ENCODE data around the gene KLHL21. TPM values are rescaled to one million over a fixed set of nuclear protein-coding genes. Genes with fewer than 3 reads are reported as not detected.
"Not testable (repeated sequence)": the region's sequence is repeated elsewhere in the genome, so short reads cannot be mapped to it uniquely, and the experiment has no call there.

KLHL21 gene, protein sequence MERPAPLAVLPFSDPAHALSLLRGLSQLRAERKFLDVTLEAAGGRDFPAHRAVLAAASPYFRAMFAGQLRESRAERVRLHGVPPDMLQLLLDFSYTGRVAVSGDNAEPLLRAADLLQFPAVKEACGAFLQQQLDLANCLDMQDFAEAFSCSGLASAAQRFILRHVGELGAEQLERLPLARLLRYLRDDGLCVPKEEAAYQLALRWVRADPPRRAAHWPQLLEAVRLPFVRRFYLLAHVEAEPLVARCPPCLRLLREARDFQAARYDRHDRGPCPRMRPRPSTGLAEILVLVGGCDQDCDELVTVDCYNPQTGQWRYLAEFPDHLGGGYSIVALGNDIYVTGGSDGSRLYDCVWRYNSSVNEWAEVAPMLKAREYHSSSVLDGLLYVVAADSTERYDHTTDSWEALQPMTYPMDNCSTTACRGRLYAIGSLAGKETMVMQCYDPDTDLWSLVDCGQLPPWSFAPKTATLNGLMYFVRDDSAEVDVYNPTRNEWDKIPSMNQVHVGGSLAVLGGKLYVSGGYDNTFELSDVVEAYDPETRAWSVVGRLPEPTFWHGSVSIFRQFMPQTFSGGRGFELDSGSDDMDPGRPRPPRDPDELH
- 21.0 and 21.3 TPM in 2 replicates for total RNA-seq
- long read RNA-seq, partial matches to known transcripts, result 1 of 5 reads
- long read RNA-seq, other reads (novel, unspliced or antisense), result 4 of 5 reads

DNA sequence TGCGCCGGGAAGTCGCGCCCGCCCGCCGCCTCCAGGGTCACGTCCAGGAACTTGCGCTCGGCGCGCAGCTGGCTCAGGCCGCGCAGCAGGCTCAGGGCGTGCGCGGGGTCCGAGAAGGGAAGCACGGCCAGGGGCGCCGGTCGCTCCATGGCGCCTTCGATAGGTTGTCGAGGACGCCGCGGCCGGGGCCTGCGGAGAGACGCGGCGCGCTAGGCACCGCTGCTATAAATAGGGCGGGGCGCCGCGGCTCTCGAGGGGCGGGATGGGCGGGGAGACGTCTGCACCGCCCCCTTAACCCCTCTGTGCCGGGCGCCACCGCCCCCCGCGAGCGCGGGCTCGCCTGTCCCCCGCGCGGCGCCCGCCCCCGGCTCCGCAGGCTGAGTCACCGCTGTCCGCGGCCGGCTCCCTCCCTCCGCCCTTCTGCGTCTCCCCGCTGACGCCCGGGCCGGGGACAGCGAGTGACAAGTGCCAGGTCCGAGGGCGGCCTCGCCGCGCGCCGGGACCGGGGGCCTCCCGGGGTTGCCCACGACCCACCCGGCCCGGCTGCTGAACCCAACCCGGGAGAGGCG, at the start of gene KLHL21:
KLHL21 (minus strand) TSS at position 201 of the 569 bp plus-strand sequence; CDS start at position 149, 52 bp downstream.
- Mint-ChIP-seq H3K36me3 (ENCODE audit: insufficient read depth) (no peaks in the 10 kb centered on the region), H3K9me3 (ENCODE audit: low read depth) (no peaks in the 10 kb centered on the region), H3K4me3 (ENCODE audit: low read depth) (peak within 1 kb of the TSS; percentile 87), H3K4me1 (ENCODE audit: low read depth) (peaks cover 23% of the 10 kb centered on the region), H3K27ac (peak within 1 kb of the TSS; percentile 99), H3K27me3 (no peaks in the 10 kb centered on the region)
- no peak for TF ChIP-seq CTCF (IDR thresholded peaks at IDR 0.05; ENCODE audit: unreplicated experiment)
- peak; percentile 72 for DNase-seq (ENCODE audit: low spot score, unreplicated experiment)

GRCh38 chr1:6651909-6652308, 49.2 kb upstream of the KLHL21 start:
- Mint-ChIP-seq H3K27ac (no peak overlapping the region), H3K4me1 (ENCODE audit: low read depth) (no peaks in the 10 kb centered on the region), H3K27me3 (no peaks in the 10 kb centered on the region), H3K9me3 (ENCODE audit: low read depth) (no peaks in the 10 kb centered on the region), H3K4me3 (ENCODE audit: low read depth) (no peak overlapping the region), H3K36me3 (ENCODE audit: insufficient read depth) (peaks cover 8% of the 10 kb centered on the region)
- DNase-seq (ENCODE audit: low spot score, unreplicated experiment), result no peak
- TF ChIP-seq CTCF (IDR thresholded peaks at IDR 0.05; ENCODE audit: unreplicated experiment), result no peak

DNA sequence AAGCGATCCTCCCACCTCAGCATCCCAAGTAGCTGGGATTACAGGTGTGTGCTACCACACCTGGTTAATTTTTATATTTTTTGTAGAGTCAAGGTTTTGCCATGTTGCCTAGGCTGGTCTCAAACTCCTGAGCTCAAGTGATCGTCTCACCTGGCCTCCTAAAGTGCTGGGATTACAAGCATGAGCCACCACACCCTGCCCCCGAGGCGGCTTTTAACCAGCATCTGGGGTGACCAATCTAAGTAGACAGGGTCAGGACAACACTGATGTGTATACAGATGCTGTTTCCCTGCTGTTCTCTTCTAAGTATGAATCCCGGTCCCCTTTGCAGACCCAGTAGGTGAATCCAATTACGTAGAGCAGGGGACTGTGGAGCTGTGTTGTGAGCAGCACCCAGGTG, 45.9 kb upstream of the KLHL21 start:
- no peaks in the 10 kb centered on the region for H3K9me3 Mint-ChIP-seq (ENCODE audit: low read depth)
- no peak for DNase-seq (ENCODE audit: low spot score, unreplicated experiment)
- H3K4me3 Mint-ChIP-seq (ENCODE audit: low read depth), result no peak overlapping the region
- peaks cover 8% of the 10 kb centered on the region for H3K36me3 Mint-ChIP-seq (ENCODE audit: insufficient read depth)
- no peaks in the 10 kb centered on the region for H3K4me1 Mint-ChIP-seq (ENCODE audit: low read depth)
- H3K27ac Mint-ChIP-seq, result no peak overlapping the region
- TF ChIP-seq CTCF (IDR thresholded peaks at IDR 0.05; ENCODE audit: unreplicated experiment), result no peak
- no peaks in the 10 kb centered on the region for H3K27me3 Mint-ChIP-seq

- no peak for DNase-seq (ENCODE audit: low spot score, unreplicated experiment)
- no peak overlapping the region for H3K27ac Mint-ChIP-seq
- H3K4me3 Mint-ChIP-seq (ENCODE audit: low read depth), result no peak overlapping the region
- peaks cover 16% of the 10 kb centered on the region for H3K36me3 Mint-ChIP-seq (ENCODE audit: insufficient read depth)
- no peaks in the 10 kb centered on the region for H3K27me3 Mint-ChIP-seq
- no peaks in the 10 kb centered on the region for H3K9me3 Mint-ChIP-seq (ENCODE audit: low read depth)
- H3K4me1 Mint-ChIP-seq (ENCODE audit: low read depth), result no peaks in the 10 kb centered on the region
- TF ChIP-seq CTCF (IDR thresholded peaks at IDR 0.05; ENCODE audit: unreplicated experiment), result peak; percentile 67
Measured at GRCh38 chr1:6646499-6647148, 44.0 kb upstream of the KLHL21 start.

GRCh38 chr1:6645018-6645417, 42.3 kb upstream of the KLHL21 start:
- Mint-ChIP-seq H3K36me3 (ENCODE audit: insufficient read depth) (peaks cover 17% of the 10 kb centered on the region), H3K27ac (no peak overlapping the region), H3K4me1 (ENCODE audit: low read depth) (no peaks in the 10 kb centered on the region), H3K4me3 (ENCODE audit: low read depth) (no peak overlapping the region), H3K27me3 (no peaks in the 10 kb centered on the region), H3K9me3 (ENCODE audit: low read depth) (no peaks in the 10 kb centered on the region)
- TF ChIP-seq CTCF (IDR thresholded peaks at IDR 0.05; ENCODE audit: unreplicated experiment), result no peak
- DNase-seq (ENCODE audit: low spot score, unreplicated experiment), result no peak

- H3K9me3 Mint-ChIP-seq (ENCODE audit: low read depth); H3K27ac Mint-ChIP-seq; H3K4me1 Mint-ChIP-seq (ENCODE audit: low read depth); H3K27me3 Mint-ChIP-seq; H3K4me3 Mint-ChIP-seq (ENCODE audit: low read depth); DNase-seq (ENCODE audit: low spot score, unreplicated experiment): not testable (repeated sequence)
- peaks cover 27% of the 10 kb centered on the region for H3K36me3 Mint-ChIP-seq (ENCODE audit: insufficient read depth)
Measured at GRCh38 chr1:6640867-6641266, 38.2 kb upstream of the KLHL21 start.
